HCT116 (cell line): ENCODE data around the gene PDZD8. TPM values are rescaled to one million over a fixed set of nuclear protein-coding genes. Genes with fewer than 3 reads are reported as not detected.

Experiments used
- ATAC-seq: fragments of 200-7000 bp; cut with Tn5 transposase; 2 replicates; pipeline ENCODE4 v1.9.1; 2020; ENCODE audit warnings: mild to moderate bottlenecking, moderate library complexity
- BruUV-seq: library from RNA; stranded (reverse); fragments of 400-500 nt; replicated peaks from 2 replicates; lab custom pipeline; 2021; lab: Mats Ljungman, UMichigan
- CTCF ChIA-PET: fragments of 300-600 bp; sonication (Branson Sonifier 250); formaldehyde crosslinking; loops from one replicate; lab custom pipeline; 2021; ENCODE audit warnings: antibody characterized with exemption; lab: Charles Lee
- POLR2A ChIA-PET: fragments of 300-600, 350-600 bp; sonication (Branson Sonifier 250); formaldehyde crosslinking; loops from one replicate; lab custom pipeline; 2021; ENCODE audit warnings: antibody characterized with exemption; lab: Charles Lee
- RAD21 ChIA-PET, 2 experiments: fragments of 300-600 bp; sonication (Branson Sonifier 250); formaldehyde crosslinking; loops; one replicate each; lab custom pipeline; 2023; ENCODE audit warnings: low total read pairs in 2 of 2; ENCODE audit not compliant: uncharacterized antibody in 2 of 2, unreplicated experiment in 2 of 2, low non-redundant PET in 1 of 2; lab: Charles Lee
- DNase-seq: peaks from one replicate; pipeline ENCODE4 v3.0.0-alpha.2; 2010; ENCODE audit warnings: low read depth, low spot score
- H2AFZ ChIP-seq: fragments of 200-600 bp; shearing (Covaris generic), sonication (generic); 2 replicates; pipeline ENCODE4 v1.6.1; 2017; ENCODE audit warnings: low read depth, mixed run types, mixed read lengths, antibody characterized with exemption, low read length; ENCODE audit not compliant: poor library complexity, severe bottlenecking
- H3K27ac ChIP-seq: 2 replicates; pipeline ENCODE4 v1.5.1; 2012; ENCODE audit warnings: low read depth, low read length
- H3K27me3 ChIP-seq: fragments of 200-600 bp; sonication (generic); 2 replicates; pipeline ENCODE4 v1.6.1; 2016; ENCODE audit warnings: mixed run types, low read length, mixed read lengths; ENCODE audit not compliant: insufficient read depth
- H3K36me3 ChIP-seq, 2 experiments: fragments of 200-500 bp in 1 of 2; fragments of 200-600 bp in 1 of 2; sonication (Bioruptor generic) in 1 of 2; sonication (generic) in 1 of 2; 2 replicates each; pipeline versions ENCODE4 v1.5.1 to v1.6.1; 2014 to 2016; ENCODE audit warnings: low read length in 2 of 2, inconsistent platforms in 1 of 2, mixed read lengths in 1 of 2, mixed run types in 1 of 2; ENCODE audit not compliant: insufficient read depth in 2 of 2, control insufficient read depth in 1 of 2
- H3K4me1 ChIP-seq, 2 experiments: fragments of 200-600 bp in 1 of 2; sonication (generic) in 1 of 2; 2 replicates each; pipeline versions ENCODE4 v1.5.1 to v1.6.1; 2012 to 2017; ENCODE audit warnings: low read length in 2 of 2, inconsistent platforms in 1 of 2, mild to moderate bottlenecking in 1 of 2, mixed read lengths in 1 of 2, mixed run types in 1 of 2, moderate library complexity in 1 of 2; ENCODE audit not compliant: insufficient read depth in 2 of 2, control insufficient read depth in 1 of 2
- H3K4me2 ChIP-seq: fragments of 200-600 bp; sonication (generic); 2 replicates; pipeline ENCODE4 v1.6.1; 2017; ENCODE audit warnings: mixed run types, low read length, mixed read lengths
- H3K4me3 ChIP-seq, 2 experiments: fragments of 200-600 bp in 1 of 2; sonication (generic) in 1 of 2; replicated peaks in 1 of 2; 2 replicates each; pipeline ENCODE4 v1.5.1; 2011 to 2016; ENCODE audit warnings: low read length in 2 of 2, control low read depth in 1 of 2, low read depth in 1 of 2, mild to moderate bottlenecking in 1 of 2, mixed read lengths in 1 of 2, mixed run types in 1 of 2
- H3K79me2 ChIP-seq: fragments of 200-600 bp; sonication (generic); 2 replicates; pipeline ENCODE4 v1.6.1; 2017; ENCODE audit warnings: mild to moderate bottlenecking, mixed run types, low read length, moderate library complexity, mixed read lengths; ENCODE audit not compliant: insufficient read depth
- H3K9ac ChIP-seq: fragments of 200-600 bp; sonication (generic); 2 replicates; pipeline ENCODE4 v1.6.1; 2016; ENCODE audit warnings: low read length, mixed read lengths
- H3K9me2 ChIP-seq: fragments of 200-600 bp; sonication (generic), shearing (Covaris generic); 2 replicates; pipeline ENCODE4 v1.6.1; 2017; ENCODE audit warnings: mixed run types, mild to moderate bottlenecking, moderate library complexity; ENCODE audit not compliant: insufficient read depth
- H3K9me3 ChIP-seq, 2 experiments: fragments of 200-500 bp in 1 of 2; fragments of 200-600 bp in 1 of 2; sonication (Bioruptor generic) in 1 of 2; sonication (generic) in 1 of 2; 2 replicates each; pipeline ENCODE4 v1.6.1; 2014 to 2017; ENCODE audit warnings: low read length in 2 of 2, mixed read lengths in 2 of 2, inconsistent platforms in 1 of 2, low read depth in 1 of 2, mild to moderate bottlenecking in 1 of 2, mixed run types in 1 of 2, moderate library complexity in 1 of 2; ENCODE audit not compliant: control insufficient read depth in 1 of 2, insufficient read depth in 1 of 2
- H4K20me1 ChIP-seq: fragments of 200-600 bp; sonication (generic), shearing (Covaris generic); 2 replicates; pipeline ENCODE4 v1.6.1; 2017; ENCODE audit warnings: mixed run types, mild to moderate bottlenecking, moderate library complexity; ENCODE audit not compliant: insufficient read depth
- CBX3 ChIP-seq: IDR thresholded peaks from 2 replicates; pipeline ENCODE4 v1.6.1; 2012; ENCODE audit warnings: low read depth
- CEBPB ChIP-seq: IDR thresholded peaks from 2 replicates; pipeline ENCODE4 v1.6.1; 2012; ENCODE audit warnings: low read depth
- ELF1 ChIP-seq: IDR thresholded peaks from 2 replicates; pipeline ENCODE4 v1.6.1; 2012; ENCODE audit warnings: low read depth, borderline replicate concordance
- FOSL1 ChIP-seq: IDR thresholded peaks from 2 replicates; pipeline ENCODE4 v1.6.1; 2012; ENCODE audit warnings: low read depth
- JUND ChIP-seq: IDR thresholded peaks from 2 replicates; pipeline ENCODE4 v1.6.1; 2012
- POLR2AphosphoS5 ChIP-seq: IDR thresholded peaks from 2 replicates; pipeline ENCODE4 v1.6.1; 2011; ENCODE audit warnings: mild to moderate bottlenecking, low read depth, low read length, moderate library complexity
- SP1 ChIP-seq: IDR thresholded peaks from 2 replicates; pipeline ENCODE4 v1.6.1; 2012; ENCODE audit warnings: low read depth
- SRF ChIP-seq: IDR thresholded peaks from 2 replicates; pipeline ENCODE4 v1.6.1; 2012; ENCODE audit warnings: low read depth
- intact Hi-C: fragments of 100-400 bp; cut with micrococcal nuclease; formaldehyde crosslinking; loops from 2 replicates; pipeline ENCODE4 v1.10.0; 2022
- total RNA-seq: library from RNA; stranded (reverse); gene quantifications from one replicate; pipeline ENCODE4 v1.2.1, GENCODE V29; 2021; ENCODE audit not compliant: unreplicated experiment
- TF ChIP-seq, protein P1 (sequence below), 3 experiments: fragments of 200-600 bp in 1 of 3; sonication (generic) in 1 of 3; IDR thresholded peaks in 2 of 3; conservative IDR thresholded peaks in 1 of 3; 2 replicates each; pipeline ENCODE4 v1.5.1; 2012 to 2017; ENCODE audit warnings: low read depth in 2 of 3, low read length in 2 of 3, antibody characterized with exemption in 1 of 3, borderline replicate concordance in 1 of 3, control low read depth in 1 of 3, mild to moderate bottlenecking in 1 of 3, mixed read lengths in 1 of 3, mixed run types in 1 of 3, moderate library complexity in 1 of 3; ENCODE audit not compliant: insufficient read depth in 1 of 3
- TF ChIP-seq, protein P2 (sequence below): IDR thresholded peaks from 2 replicates; pipeline ENCODE4 v1.6.1; 2012; ENCODE audit warnings: low read depth

PDZD8 gene
- total RNA-seq, 1 experiment from 2014 or later = 61.7 TPM

- intact Hi-C loops = no loop called here
- peaks cover 44 to 46% of the 10 kb centered on the region in 2 experiments for H3K4me1 ChIP-seq
- peaks cover 47% of the 10 kb centered on the region for H4K20me1 ChIP-seq
- peak; percentile 90 for ATAC-seq
- peaks cover 99% of the 10 kb centered on the region for H3K79me2 ChIP-seq
- TF ChIP-seq, protein P1, sequence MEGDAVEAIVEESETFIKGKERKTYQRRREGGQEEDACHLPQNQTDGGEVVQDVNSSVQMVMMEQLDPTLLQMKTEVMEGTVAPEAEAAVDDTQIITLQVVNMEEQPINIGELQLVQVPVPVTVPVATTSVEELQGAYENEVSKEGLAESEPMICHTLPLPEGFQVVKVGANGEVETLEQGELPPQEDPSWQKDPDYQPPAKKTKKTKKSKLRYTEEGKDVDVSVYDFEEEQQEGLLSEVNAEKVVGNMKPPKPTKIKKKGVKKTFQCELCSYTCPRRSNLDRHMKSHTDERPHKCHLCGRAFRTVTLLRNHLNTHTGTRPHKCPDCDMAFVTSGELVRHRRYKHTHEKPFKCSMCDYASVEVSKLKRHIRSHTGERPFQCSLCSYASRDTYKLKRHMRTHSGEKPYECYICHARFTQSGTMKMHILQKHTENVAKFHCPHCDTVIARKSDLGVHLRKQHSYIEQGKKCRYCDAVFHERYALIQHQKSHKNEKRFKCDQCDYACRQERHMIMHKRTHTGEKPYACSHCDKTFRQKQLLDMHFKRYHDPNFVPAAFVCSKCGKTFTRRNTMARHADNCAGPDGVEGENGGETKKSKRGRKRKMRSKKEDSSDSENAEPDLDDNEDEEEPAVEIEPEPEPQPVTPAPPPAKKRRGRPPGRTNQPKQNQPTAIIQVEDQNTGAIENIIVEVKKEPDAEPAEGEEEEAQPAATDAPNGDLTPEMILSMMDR (IDR thresholded peaks at IDR 0.05 in 2 of 3, conservative IDR thresholded peaks at IDR 0.05 in 1 of 3; ENCODE audit: borderline replicate concordance in 1 of 3, insufficient read depth in 1 of 3, low read depth in 2 of 3, low read length in 2 of 3) = no peak
- TF ChIP-seq, protein P2, sequence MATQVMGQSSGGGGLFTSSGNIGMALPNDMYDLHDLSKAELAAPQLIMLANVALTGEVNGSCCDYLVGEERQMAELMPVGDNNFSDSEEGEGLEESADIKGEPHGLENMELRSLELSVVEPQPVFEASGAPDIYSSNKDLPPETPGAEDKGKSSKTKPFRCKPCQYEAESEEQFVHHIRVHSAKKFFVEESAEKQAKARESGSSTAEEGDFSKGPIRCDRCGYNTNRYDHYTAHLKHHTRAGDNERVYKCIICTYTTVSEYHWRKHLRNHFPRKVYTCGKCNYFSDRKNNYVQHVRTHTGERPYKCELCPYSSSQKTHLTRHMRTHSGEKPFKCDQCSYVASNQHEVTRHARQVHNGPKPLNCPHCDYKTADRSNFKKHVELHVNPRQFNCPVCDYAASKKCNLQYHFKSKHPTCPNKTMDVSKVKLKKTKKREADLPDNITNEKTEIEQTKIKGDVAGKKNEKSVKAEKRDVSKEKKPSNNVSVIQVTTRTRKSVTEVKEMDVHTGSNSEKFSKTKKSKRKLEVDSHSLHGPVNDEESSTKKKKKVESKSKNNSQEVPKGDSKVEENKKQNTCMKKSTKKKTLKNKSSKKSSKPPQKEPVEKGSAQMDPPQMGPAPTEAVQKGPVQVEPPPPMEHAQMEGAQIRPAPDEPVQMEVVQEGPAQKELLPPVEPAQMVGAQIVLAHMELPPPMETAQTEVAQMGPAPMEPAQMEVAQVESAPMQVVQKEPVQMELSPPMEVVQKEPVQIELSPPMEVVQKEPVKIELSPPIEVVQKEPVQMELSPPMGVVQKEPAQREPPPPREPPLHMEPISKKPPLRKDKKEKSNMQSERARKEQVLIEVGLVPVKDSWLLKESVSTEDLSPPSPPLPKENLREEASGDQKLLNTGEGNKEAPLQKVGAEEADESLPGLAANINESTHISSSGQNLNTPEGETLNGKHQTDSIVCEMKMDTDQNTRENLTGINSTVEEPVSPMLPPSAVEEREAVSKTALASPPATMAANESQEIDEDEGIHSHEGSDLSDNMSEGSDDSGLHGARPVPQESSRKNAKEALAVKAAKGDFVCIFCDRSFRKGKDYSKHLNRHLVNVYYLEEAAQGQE = no peak
- peak; percentile 79 for TF ChIP-seq CBX3
- TF ChIP-seq POLR2AphosphoS5 = peak; percentile 24; the same call in 1 of the 2 replicates
- no peak for TF ChIP-seq CEBPB
- TF ChIP-seq FOSL1 = peak; percentile 94
- TF ChIP-seq JUND = peak; percentile 76
- peak; percentile 57; the same call in 1 of the 2 replicates for TF ChIP-seq SP1
- TF ChIP-seq SRF = peak; percentile 44; the same call in 1 of the 2 replicates
- no peak for TF ChIP-seq ELF1
- peak overlapping the region in 1 of 2 experiments; percentile 8; a peak in 1 of 4 replicates for H3K4me3 ChIP-seq
- no peaks in the 10 kb centered on the region for H3K27me3 ChIP-seq
- no peaks in the 10 kb centered on the region for H3K9me3 ChIP-seq
- peak overlapping the region; percentile 33; the same call in 1 of the 2 replicates for H3K27ac ChIP-seq
- DNase-seq = no peak
- ChIA-PET POLR2A (interaction anchor here (2.5 kb wide), 1 partner anchor 14 kb away, joined by 9 read pairs; no protein-coding TSS in a partner anchor), CTCF (interaction anchor here (0.8 to 2.1 kb wide), 5 partner anchors 9 to 143 kb away, joined by 3 to 9 read pairs (median 4); no protein-coding TSS in a partner anchor), RAD21 (no interaction called here)
- no peak overlapping the region for H2AFZ ChIP-seq
- H3K9me2 ChIP-seq = no peaks in the 10 kb centered on the region
- no peak overlapping the region for H3K9ac ChIP-seq
- no peaks in the 10 kb centered on the region for H3K36me3 ChIP-seq
- peak overlapping the region; percentile 54 for H3K4me2 ChIP-seq
- BruUV-seq = no TSS peak
These were observed 15.2 kb downstream of the PDZD8 start for GRCh38 chr10:117360016-117360415.
